Activated B cell treated with CpG ODN at 0.5 μM for 24 hours (primary cell): ENCODE data around the gene SYTL2. TPM values are rescaled to one million over a fixed set of nuclear protein-coding genes. Genes with fewer than 3 reads are reported as not detected.

Source experiments
- ATAC-seq: fragments of 200-7000 bp; cut with Tn5 transposase; one replicate; pipeline ENCODE4 v1.10.0; 2021; ENCODE audit warnings: low read depth, mild to moderate bottlenecking, moderate library complexity
- CTCF ChIA-PET: fragments of 350-600 bp; sonication (Branson Sonifier 250); formaldehyde crosslinking; loops from one replicate; lab custom pipeline; 2021; ENCODE audit warnings: antibody characterized with exemption; lab: Charles Lee
- POLR2A ChIA-PET: fragments of 350-600 bp; sonication (Branson Sonifier 250); formaldehyde crosslinking; loops from one replicate; lab custom pipeline; 2021; ENCODE audit warnings: antibody characterized with exemption; lab: Charles Lee
- DNase-seq: peaks from one replicate; pipeline ENCODE4 v3.0.0; 2022
- H3K27ac Mint-ChIP-seq: one replicate; pipeline ENCODE4 v1.8.0; 2020; ENCODE audit warnings: mixed read lengths
- H3K27me3 Mint-ChIP-seq: one replicate; pipeline ENCODE4 v1.8.0; 2021; ENCODE audit warnings: mixed read lengths
- H3K36me3 Mint-ChIP-seq: one replicate; pipeline ENCODE4 v1.8.0; 2021; ENCODE audit warnings: low read depth, mixed read lengths
- H3K4me1 Mint-ChIP-seq: one replicate; pipeline ENCODE4 v1.8.0; 2021; ENCODE audit warnings: mixed read lengths
- H3K4me3 Mint-ChIP-seq: one replicate; pipeline ENCODE4 v1.8.0; 2020; ENCODE audit warnings: mild to moderate bottlenecking, mixed read lengths
- H3K9me3 Mint-ChIP-seq: one replicate; pipeline ENCODE4 v1.8.0; 2020; ENCODE audit warnings: mixed read lengths
- intact Hi-C: fragments of 100-400 bp; cut with micrococcal nuclease; formaldehyde crosslinking; loops from one replicate; pipeline ENCODE4 v1.15.1; 2024
- total RNA-seq: library from RNA; stranded (reverse); gene quantifications from 2 replicates; pipeline ENCODE4 v1.2.3, GENCODE V29; 2022
- TF ChIP-seq, protein P1 (sequence below): fragments of 200-600 bp; IDR thresholded peaks from one replicate; pipeline ENCODE4 v1.8.0; 2022; ENCODE audit warnings: antibody characterized with exemption, mild to moderate bottlenecking

The SYTL2 gene
- total RNA-seq, 1 donor from 2014 or later = 1.1 TPM

DNA sequence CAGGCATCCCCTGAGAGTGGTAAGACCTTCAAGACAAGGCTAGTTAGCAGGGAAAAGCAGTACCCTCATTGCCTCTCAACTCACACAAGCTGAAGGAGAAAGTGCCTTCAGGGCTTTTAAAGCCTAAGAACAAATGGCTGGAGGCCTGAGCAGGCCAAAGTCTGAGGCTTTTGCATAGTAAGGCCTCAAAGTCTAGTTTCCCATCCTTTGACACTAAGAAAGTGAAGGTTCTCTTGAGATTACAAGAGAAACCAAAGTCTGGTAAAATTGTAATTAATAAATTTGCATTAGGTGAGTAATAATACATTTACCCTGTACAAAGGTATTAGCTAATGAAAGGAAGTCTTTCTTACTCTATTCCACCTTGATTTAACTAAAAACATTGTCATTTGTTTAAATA, 78.0 kb downstream of the SYTL2 start:
- POLR2A ChIA-PET = no interaction called here
- TF ChIP-seq, protein P1, sequence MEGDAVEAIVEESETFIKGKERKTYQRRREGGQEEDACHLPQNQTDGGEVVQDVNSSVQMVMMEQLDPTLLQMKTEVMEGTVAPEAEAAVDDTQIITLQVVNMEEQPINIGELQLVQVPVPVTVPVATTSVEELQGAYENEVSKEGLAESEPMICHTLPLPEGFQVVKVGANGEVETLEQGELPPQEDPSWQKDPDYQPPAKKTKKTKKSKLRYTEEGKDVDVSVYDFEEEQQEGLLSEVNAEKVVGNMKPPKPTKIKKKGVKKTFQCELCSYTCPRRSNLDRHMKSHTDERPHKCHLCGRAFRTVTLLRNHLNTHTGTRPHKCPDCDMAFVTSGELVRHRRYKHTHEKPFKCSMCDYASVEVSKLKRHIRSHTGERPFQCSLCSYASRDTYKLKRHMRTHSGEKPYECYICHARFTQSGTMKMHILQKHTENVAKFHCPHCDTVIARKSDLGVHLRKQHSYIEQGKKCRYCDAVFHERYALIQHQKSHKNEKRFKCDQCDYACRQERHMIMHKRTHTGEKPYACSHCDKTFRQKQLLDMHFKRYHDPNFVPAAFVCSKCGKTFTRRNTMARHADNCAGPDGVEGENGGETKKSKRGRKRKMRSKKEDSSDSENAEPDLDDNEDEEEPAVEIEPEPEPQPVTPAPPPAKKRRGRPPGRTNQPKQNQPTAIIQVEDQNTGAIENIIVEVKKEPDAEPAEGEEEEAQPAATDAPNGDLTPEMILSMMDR = no peak
- intact Hi-C loops = no loop called here
- no peak for DNase-seq
- ATAC-seq = no peak
- CTCF ChIA-PET = no interaction called here
- Mint-ChIP-seq H3K4me1 (peaks cover 3% of the 10 kb centered on the region), H3K4me3 (no peak overlapping the region), H3K27ac (no peak overlapping the region), H3K9me3 (no peaks in the 10 kb centered on the region), H3K27me3 (no peaks in the 10 kb centered on the region), H3K36me3 (no peaks in the 10 kb centered on the region)

GRCh38 chr11:85726381-85726780, 84.6 kb downstream of the SYTL2 start:
- Mint-ChIP-seq H3K9me3 (no peaks in the 10 kb centered on the region), H3K36me3 (no peaks in the 10 kb centered on the region), H3K27ac (no peak overlapping the region), H3K4me1 (no peaks in the 10 kb centered on the region), H3K4me3 (no peak overlapping the region), H3K27me3 (peaks cover 3% of the 10 kb centered on the region)
- intact Hi-C loops = no loop called here
- POLR2A ChIA-PET = no interaction called here
- DNase-seq (no peak), ATAC-seq (no peak)
- TF ChIP-seq, protein P1 = no peak
- CTCF ChIA-PET = no interaction called here

GRCh38 chr11:85725510-85726258, 85.3 kb downstream of the SYTL2 start:
- Mint-ChIP-seq H3K36me3 (no peaks in the 10 kb centered on the region), H3K27ac (no peak overlapping the region), H3K9me3 (no peaks in the 10 kb centered on the region), H3K4me3 (no peak overlapping the region), H3K27me3 (peaks cover 4% of the 10 kb centered on the region), H3K4me1 (no peaks in the 10 kb centered on the region)
- DNase-seq (no peak), ATAC-seq (no peak)
- ChIA-PET CTCF (interaction anchor here (0.9 kb wide), 1 partner anchor 10 kb away, joined by 3 read pairs; no protein-coding TSS in a partner anchor), POLR2A (no interaction called here)
- TF ChIP-seq, protein P1 = no peak
- intact Hi-C loops = no loop called here

DNA sequence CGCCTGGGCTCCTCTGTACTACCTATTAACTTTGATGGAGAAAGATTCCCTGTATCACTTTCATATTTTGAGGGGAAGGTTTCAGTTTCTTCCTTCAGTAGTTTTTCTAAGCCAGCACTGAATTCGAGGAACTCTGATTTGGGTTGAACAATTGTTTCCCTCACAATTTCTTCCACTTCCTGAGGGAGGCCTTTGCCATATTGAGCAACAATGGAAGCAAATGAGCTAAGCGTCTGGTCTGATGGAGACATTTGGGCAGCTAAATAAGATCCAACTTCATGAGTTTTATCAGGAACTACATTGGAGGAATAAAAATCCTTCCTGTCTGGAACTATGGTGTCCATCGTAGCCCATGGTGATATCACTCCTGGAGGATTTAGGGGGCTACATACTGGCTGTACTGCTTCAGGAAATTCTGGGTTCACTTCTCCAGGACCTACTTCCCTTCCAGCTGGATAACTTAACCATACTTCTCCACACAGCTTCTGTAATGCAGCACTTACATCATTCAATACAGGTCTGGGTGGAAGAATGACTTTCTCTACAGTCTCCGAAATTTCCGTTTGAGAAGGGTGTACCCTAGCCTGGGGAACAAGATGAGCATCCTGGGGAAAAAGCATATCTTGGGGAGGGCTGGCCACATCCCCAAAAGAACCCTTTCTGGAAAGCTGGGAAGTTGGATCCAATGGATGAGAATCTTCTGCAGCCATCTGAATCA, 86.0 kb downstream of the SYTL2 start:
- TF ChIP-seq, protein P1 = no peak
- H3K27ac Mint-ChIP-seq = no peak overlapping the region
- POLR2A ChIA-PET = no interaction called here
- peaks cover 6% of the 10 kb centered on the region for H3K27me3 Mint-ChIP-seq
- no peak for ATAC-seq
- no peak for DNase-seq
- no peaks in the 10 kb centered on the region for H3K4me1 Mint-ChIP-seq
- no peaks in the 10 kb centered on the region for H3K36me3 Mint-ChIP-seq
- intact Hi-C loops = no loop called here
- H3K9me3 Mint-ChIP-seq = no peaks in the 10 kb centered on the region
- CTCF ChIA-PET = no interaction called here
- no peak overlapping the region for H3K4me3 Mint-ChIP-seq

DNA sequence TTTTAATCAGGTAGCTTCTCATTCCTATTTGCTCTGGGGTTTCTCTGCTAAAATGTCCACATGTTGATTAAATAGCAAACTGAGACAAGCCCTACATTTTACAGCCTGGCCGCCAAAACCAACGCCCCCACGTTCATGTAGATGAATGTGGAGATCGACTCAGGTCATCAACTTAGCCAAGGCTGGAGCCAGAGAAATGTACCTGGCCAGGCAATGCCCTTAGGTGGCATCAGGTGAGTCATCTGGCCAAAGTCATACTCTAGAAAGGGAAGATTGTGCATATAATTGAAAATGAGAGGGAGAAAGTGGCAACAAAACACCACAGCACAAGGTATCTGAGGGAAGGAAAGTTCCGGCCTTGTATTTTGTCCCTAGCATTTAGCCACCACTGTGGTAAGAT, 87.9 kb downstream of the SYTL2 start:
- no peak for DNase-seq
- H3K4me3 Mint-ChIP-seq = no peak overlapping the region
- intact Hi-C loops = no loop called here
- H3K27me3 Mint-ChIP-seq = peaks cover 6% of the 10 kb centered on the region
- H3K27ac Mint-ChIP-seq = no peak overlapping the region
- ATAC-seq = no peak
- POLR2A ChIA-PET = no interaction called here
- CTCF ChIA-PET = no interaction called here
- no peaks in the 10 kb centered on the region for H3K4me1 Mint-ChIP-seq
- no peaks in the 10 kb centered on the region for H3K36me3 Mint-ChIP-seq
- TF ChIP-seq, protein P1 = no peak
- H3K9me3 Mint-ChIP-seq = no peaks in the 10 kb centered on the region
